Body of pancreas (tissue), 4 donors: ENCODE measurements around the gene ARNT2.

Source experiments
- CTCF ChIP-seq, 7 experiments: fragments of 450-650 bp in 4 of 7; fragments of 200-600 bp in 3 of 7; sonication (generic) in 3 of 7; IDR thresholded peaks; one replicate each; pipeline ENCODE4 v1.5.1; 2016 to 2019; ENCODE audit warnings: antibody characterized with exemption in 7 of 7
- POLR2A ChIP-seq, 3 donors: fragments of 450-650 bp; IDR thresholded peaks; one replicate each; pipeline ENCODE4 v1.6.1; 2016; ENCODE audit warnings: antibody characterized with exemption in 3 of 3, mild to moderate bottlenecking in 2 of 3

- TF ChIP-seq CTCF (IDR thresholded peaks at IDR 0.05) (no peak), POLR2A (IDR thresholded peaks at IDR 0.05) (no peak)
Measured at GRCh38 chr15:80568876-80569605, 164.9 kb downstream of the ARNT2 start.
